CD4-positive, alpha-beta T cell treated with Interleukin-10 for 1 hour (primary cell): ENCODE results near the gene WDR31.
"Not testable (repeated sequence)": the region's sequence is repeated elsewhere in the genome, so short reads cannot be mapped to it uniquely, and the experiment has no call there.

Experiments used
- DNase-seq: peaks from one replicate; pipeline ENCODE4 v3.0.0-alpha.2; 2020

Gene WDR31

GRCh38 chr9:113368348-113368981 is 28.4 kb upstream of the WDR31 start:
- no peak for DNase-seq

- DNase-seq, result not testable (repeated sequence)
Measured at GRCh38 chr9:113365652-113366051, 25.6 kb upstream of the WDR31 start.

- DNase-seq, result no peak
Measured at GRCh38 chr9:113364951-113365350, 24.9 kb upstream of the WDR31 start.

- no peak for DNase-seq
Measured at GRCh38 chr9:113363336-113363735, 23.3 kb upstream of the WDR31 start.

- DNase-seq, result no peak
Measured at GRCh38 chr9:113361304-113362018, 21.4 kb upstream of the WDR31 start.

- no peak for DNase-seq
Measured at GRCh38 chr9:113360242-113360842, 20.3 kb upstream of the WDR31 start.

GRCh38 chr9:113359385-113359784 is 19.3 kb upstream of the WDR31 start:
- no peak for DNase-seq

- no peak for DNase-seq
Measured at GRCh38 chr9:113356686-113357292, 16.7 kb upstream of the WDR31 start.

GRCh38 chr9:113355040-113355596 is 15.0 kb upstream of the WDR31 start:
- DNase-seq, result no peak

GRCh38 chr9:113352411-113352810 is 12.3 kb upstream of the WDR31 start:
- no peak for DNase-seq

GRCh38 chr9:113352006-113352405 is 11.9 kb upstream of the WDR31 start:
- no peak for DNase-seq

- peak; percentile 39 for DNase-seq
Measured at GRCh38 chr9:113350937-113351336, 10.9 kb upstream of the WDR31 start.

- no peak for DNase-seq
Measured at GRCh38 chr9:113350107-113350661, 10.1 kb upstream of the WDR31 start.

GRCh38 chr9:113349445-113350094 is 9.5 kb upstream of the WDR31 start, which contains the start of gene BSPRY:
Gene BSPRY, plus strand, starts transcription at chr9:113349541. Its CDS starts 39 bp downstream, at chr9:113349580.
- DNase-seq, result peak; percentile 28

GRCh38 chr9:113349066-113349444 is 9.0 kb upstream of the WDR31 start:
- no peak for DNase-seq

- no peak for DNase-seq
Measured at GRCh38 chr9:113348437-113348836, 8.4 kb upstream of the WDR31 start.

GRCh38 chr9:113345671-113346070 is 5.6 kb upstream of the WDR31 start:
- DNase-seq, result no peak

GRCh38 chr9:113345190-113345589 is 5.1 kb upstream of the WDR31 start:
- DNase-seq, result no peak

GRCh38 chr9:113343732-113344231 is 3.7 kb upstream of the WDR31 start:
- DNase-seq, result no peak

- peak; percentile 34 for DNase-seq
Measured at GRCh38 chr9:113341712-113342410, 1.8 kb upstream of the WDR31 start.

- no peak for DNase-seq
Measured at GRCh38 chr9:113337714-113338113, 2.4 kb downstream of the WDR31 start.

GRCh38 chr9:113331780-113332179 is 8.3 kb downstream of the WDR31 start:
- DNase-seq, result no peak
